Fibroblast of pulmonary artery (primary cell): ENCODE results near the gene SUPT3H.
A peak's percentile ranks its signal among the peaks of the same experiment; 100 is the strongest.

ENCODE experiments used
- DNase-seq: peaks from one replicate; pipeline ENCODE4 v3.0.0-alpha.2; 2010; ENCODE audit warnings: low read depth
- H3K4me3 ChIP-seq: replicated peaks from 2 replicates; pipeline ENCODE4 v1.5.1; 2011; ENCODE audit warnings: low read depth, mild to moderate bottlenecking, control low read depth, low read length, moderate library complexity
- CTCF ChIP-seq: IDR thresholded peaks from 2 replicates; pipeline ENCODE4 v1.5.1; 2011; ENCODE audit warnings: mild to moderate bottlenecking, control low read depth, low read length, inconsistent platforms; ENCODE audit errors: missing control alignments

Gene SUPT3H

DNA sequence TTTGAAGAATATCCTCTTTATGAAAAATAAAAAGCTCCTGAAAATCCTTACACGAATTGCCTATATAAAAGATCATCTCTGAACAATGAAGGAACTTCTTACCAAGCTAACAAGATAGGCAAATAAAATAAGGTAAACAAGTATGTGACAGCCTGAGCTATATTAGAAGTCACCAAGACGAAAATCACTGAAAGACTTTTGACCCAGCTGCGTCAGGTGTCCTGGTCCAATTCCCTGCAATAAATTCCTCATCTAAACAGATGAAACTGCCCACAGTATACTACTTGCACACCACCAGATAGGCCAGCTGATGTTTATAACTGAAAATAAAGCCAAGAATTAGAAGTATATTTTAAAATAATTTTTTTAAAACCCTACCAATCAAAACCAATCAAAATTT, 117.0 kb downstream of the SUPT3H start:
- TF ChIP-seq CTCF, result no peak
- no peak for DNase-seq
- H3K4me3 ChIP-seq, result no peak overlapping the region

GRCh38 chr6:45256697-45257695, 120.7 kb downstream of the SUPT3H start:
- no peak for TF ChIP-seq CTCF

DNA sequence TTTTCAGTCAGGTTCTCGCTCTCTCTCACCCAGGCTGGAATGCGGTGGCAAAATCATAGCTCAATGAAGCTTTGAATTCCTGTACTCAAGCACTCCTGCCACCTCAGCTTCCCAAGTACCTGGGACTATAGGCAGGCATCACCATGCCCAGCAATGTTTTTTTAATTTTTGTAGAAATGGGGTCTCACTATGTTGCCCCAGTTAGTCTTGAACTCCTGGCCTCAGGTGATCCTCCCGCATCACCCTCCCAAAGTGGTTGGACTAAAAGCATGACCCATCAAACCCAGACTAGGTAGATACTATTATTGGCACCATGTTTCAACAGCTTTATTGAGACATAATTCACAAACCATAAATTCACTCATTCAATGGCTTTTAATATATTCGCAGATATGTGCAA, 122.3 kb downstream of the SUPT3H start:
- H3K4me3 ChIP-seq, result no peak overlapping the region
- no peak for TF ChIP-seq CTCF
- no peak for DNase-seq

More at GRCh38 chr6:45256697-45257695, 120.7 kb downstream of the SUPT3H start:
- peak; percentile 50 for DNase-seq
- no peak overlapping the region for H3K4me3 ChIP-seq

DNA sequence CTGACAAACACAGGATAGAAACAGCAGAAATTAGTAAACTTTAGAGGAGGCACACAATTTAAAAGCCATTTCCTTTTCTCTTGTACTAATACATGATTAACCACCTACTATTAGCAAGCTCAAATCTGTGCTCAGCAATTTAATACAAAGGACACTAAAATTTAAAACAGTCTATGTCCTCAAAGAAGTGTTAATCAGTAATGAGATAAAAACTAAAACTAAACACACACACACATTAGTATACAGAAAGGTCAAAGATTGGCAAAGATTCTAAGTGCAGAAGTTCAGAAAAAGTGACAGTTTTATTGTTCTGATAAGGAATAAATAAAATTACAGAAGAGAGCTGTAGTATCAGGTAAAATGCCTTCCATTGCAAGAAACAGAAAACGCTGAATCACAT, 123.5 kb downstream of the SUPT3H start:
- no peak for TF ChIP-seq CTCF
- no peak overlapping the region for H3K4me3 ChIP-seq
- no peak for DNase-seq

- no peak overlapping the region for H3K4me3 ChIP-seq
- DNase-seq, result no peak
- TF ChIP-seq CTCF, result no peak
Measured at GRCh38 chr6:45253453-45253852, 124.3 kb downstream of the SUPT3H start.

DNA sequence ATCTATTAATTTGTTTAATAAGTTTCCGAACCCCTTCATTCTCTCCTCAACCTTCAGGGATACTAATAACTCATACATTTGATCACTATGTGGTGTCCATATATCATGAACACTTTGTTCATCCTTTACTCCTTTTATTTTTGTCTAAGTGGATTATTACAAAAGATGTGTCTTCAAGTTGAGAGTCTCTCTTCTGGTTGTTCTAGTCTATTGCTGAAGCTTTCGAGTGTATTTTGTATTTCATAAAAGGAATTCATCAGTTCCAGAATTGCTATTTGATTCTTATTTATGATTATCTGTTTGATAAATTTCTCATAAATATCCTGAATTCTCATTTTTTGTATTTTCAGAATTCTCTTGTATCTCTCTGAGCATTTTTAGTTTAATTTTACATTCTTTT, 146.1 kb downstream of the SUPT3H start:
- no peak for DNase-seq
- H3K4me3 ChIP-seq, result no peak overlapping the region
- no peak for TF ChIP-seq CTCF
